Measurements from ENCODE around the gene TRIP4.

GRCh38 chr15:64456634-64457108 lies 69.0 kb downstream of the TRIP4 start:
- no peak for TF ChIP-seq CTCF (IDR thresholded peaks at IDR 0.05; ENCODE audit: poor library complexity)
- no peak for TF ChIP-seq EZH2 (IDR thresholded peaks at IDR 0.05; ENCODE audit: borderline replicate concordance)
- no peak for TF ChIP-seq EZH2phosphoT487 (IDR thresholded peaks at IDR 0.05; ENCODE audit: low read depth, severe bottlenecking, unreplicated experiment)

All from hepatocyte (in vitro differentiated cells).